Ammon's horn (tissue), 1 donor: ENCODE data around the gene RFX7.

Experiments
- DNase-seq: peaks from one replicate; pipeline ENCODE4 v3.0.0-alpha.2; 2016; ENCODE audit warnings: low spot score

RFX7 gene

DNA sequence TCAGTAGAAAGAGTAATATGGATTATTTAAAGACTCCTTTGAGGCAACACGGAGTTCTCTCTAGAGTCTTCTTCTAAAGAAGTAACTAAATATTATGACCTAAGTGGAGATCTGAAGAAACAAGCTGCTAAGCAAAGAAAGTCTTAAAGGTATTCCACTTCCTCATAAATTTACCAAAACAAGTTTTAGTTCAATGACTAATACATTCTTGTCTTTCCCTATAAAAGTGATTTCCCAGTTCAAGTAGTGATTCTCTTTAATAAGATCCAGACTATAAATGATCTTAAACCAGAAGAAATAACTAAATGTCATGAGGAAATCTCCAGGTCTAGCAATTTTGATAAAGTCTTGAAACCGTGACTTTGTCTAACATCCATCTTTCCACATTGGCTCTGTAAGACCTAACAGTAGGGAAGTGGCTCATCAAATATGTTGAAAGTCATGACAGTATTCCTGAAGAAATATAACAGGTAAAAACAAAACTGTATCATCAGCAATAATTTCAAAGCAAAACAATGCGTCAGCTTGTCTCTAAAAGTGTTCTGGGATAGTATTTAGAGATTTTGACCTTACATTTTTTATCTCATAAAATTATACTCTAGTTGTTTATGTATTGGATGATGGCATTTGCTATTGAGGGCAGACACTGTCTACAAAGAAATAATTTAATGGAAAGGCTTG lies 198.5 kb downstream of the RFX7 start:
- DNase-seq = no peak

DNA sequence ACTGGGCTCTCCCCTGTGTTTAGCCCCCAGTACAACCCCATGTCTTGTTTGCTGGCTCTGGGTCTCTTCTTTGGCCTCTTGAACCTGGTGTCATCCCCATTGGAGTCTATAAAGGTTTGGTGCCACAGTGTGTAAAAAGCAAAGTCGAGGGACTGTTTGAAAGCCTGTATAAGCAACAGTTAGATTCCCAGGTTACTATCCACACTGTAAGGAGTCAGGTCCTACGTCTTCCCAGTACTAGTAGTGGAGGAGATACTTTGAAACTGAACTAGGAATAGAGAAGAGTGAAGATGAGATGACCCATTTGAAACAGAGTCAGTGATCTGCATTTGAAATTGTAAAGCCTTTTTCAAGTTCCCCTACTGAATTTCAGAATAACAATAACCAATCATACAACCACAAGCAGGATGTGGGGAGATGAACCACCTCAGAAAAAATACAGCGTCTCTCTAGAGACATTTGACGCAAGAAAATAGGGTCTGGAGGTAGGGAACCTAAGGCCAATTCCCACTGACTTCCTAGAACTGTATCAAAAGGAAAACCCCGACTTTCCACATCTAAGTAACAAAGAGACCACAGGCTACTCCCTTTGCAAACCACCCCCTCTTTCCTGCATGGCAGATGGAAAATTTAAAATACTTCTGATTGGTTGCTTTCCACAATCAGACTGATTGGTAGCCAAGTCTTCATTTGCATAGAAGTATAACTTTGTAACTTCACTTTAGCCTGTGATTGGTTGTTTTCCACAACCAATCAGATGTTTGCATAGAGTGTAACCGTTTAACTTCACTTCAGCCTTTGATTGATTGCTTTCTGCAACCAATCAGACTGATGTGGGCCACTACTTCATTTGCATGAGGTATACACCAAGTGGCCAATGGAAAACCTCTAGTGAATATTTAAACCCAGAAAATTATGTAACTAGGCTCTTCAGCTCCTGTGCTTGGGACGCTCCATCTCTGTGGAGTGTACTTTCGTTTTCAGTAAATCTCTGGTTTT lies 200.4 kb downstream of the RFX7 start:
- DNase-seq = no peak

DNA sequence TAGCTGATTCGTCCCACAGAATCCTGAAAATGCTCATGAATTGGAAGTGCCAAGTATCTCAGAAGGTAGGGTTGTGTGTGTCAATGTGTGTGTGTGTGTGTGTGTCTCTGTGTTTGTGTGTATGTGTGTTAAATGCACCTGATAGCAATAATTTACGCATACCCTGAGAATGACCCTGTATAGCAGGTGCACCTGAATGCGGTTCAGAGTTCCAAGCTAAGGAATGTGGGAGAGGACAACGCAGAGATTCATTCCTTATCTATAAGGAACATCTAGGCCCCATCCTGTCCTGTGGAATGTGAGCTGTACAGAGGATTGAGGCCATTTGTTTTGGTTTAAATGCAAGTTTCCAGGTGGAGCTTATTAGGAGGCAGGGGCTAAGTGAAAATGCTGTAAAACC lies 201.2 kb downstream of the RFX7 start:
- DNase-seq = no peak

DNA sequence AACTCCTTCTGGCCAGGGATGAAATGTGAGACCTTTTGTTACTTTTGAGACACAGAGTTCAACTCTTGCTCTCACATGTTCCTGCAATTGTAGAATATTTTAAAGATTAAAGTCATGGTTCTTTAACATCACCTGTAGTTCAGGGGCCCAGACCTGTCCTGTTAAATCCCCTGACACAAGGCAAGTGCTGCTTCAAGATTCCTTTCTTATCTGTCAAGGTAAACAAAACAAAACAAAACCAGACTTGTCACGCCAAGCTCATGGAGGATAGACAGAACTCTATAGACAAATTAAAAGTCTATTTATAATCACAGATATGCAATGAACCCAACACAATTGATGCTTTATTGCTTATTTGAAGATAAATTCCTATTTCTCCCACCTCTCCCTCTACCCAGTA lies 201.6 kb downstream of the RFX7 start:
- DNase-seq = no peak

DNA sequence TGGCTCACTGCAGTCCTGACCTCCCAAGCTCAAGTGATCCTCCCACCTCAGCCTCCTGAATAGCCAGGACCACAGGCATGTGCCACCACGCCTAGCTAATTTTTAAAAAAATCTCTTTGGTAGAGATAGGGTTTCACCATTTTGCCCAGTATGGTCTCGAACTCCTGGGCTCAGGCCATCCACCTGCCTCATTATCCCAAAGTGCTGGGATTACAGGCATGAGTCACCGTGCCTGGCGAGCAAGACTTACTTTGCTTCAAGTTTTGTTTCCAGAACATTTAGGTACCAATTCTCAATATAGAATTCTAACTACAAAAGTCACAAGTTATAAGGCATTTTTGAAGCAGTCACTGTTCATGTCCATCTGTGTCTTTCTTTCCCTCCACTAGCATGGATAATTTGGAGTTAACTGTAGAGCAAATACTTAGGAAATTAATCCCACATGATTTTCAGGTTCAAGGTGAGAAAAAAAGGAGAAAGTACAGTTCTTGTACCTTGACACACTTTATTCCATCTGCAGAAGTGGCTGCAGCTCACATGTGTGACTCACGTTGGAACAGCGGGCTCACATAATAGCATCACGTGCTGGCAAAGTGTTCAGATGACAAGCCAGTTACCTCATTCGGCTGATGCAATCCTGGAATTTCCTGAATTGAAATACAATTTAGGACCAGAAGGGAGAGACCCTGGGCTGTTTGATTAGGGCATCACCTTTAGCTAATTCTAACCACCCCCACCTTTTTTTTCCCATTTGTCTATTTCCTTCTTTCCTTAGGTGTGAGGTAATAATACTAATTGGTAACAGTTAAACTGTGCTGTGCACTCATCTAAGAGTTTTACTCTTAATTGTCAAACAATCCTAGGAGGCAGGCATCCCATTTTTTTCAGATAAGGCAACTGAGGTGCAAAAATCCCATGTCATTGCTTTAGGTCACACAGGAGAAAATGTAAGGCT lies 203.3 kb downstream of the RFX7 start:
- DNase-seq = peak; percentile 22

DNA sequence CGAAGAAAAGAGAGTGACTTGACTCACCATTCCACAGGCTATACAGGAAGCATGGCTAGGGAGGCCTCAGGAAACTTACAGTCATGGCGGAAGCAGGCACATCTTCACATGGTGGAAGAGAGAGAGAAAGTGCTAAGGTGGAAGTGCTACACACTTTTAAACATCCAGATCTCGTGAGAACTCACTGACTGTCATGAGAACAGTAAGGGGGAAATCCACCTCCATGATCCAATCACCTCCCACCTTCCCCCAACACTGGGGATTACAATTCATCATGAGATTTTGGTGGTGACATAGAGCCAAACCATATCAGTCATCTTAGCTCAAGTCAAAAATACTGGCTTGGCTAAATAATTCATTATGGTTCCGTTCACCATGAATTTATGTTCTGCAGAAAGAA lies 205.0 kb downstream of the RFX7 start:
- DNase-seq = no peak

DNA sequence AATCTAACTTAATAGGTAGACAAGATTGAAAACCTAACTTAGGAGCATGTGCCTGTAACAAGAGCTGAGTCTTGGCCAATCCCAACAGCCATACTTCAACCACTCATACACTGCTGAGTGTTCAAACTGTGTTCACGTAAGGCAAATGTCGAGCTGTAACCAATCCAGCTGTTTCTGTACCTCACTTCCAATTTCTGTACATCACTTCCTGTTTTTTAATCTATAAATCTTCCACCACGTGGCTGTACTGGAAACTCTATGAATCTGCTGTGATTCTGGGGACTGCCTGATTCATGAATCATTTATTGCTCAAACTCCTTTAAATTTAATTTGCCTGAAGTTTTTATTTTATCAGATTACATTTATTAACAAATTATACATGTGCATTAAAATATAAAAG lies 205.7 kb downstream of the RFX7 start:
- no peak for DNase-seq
